Ishikawa (cell line): Measurements from ENCODE around the gene RPS27L.

Experiments
- CEBPB ChIP-seq: IDR thresholded peaks from 2 replicates; pipeline ENCODE4 v1.6.1; 2012
- CREB1 ChIP-seq: IDR thresholded peaks from 2 replicates; pipeline ENCODE4 v1.6.1; 2012; ENCODE audit warnings: low read depth
- EGR1 ChIP-seq: IDR thresholded peaks from 2 replicates; pipeline ENCODE4 v1.6.1; 2012
- EP300 ChIP-seq: IDR thresholded peaks from 2 replicates; pipeline ENCODE4 v1.6.1; 2012; ENCODE audit warnings: borderline replicate concordance
- FOXM1 ChIP-seq: IDR thresholded peaks from 2 replicates; pipeline ENCODE4 v1.6.1; 2012; ENCODE audit warnings: low read depth, borderline replicate concordance
- MAX ChIP-seq: IDR thresholded peaks from 2 replicates; pipeline ENCODE4 v1.6.1; 2012
- NFIC ChIP-seq: IDR thresholded peaks from 2 replicates; pipeline ENCODE4 v1.6.1; 2012
- RAD21 ChIP-seq: IDR thresholded peaks from 2 replicates; pipeline ENCODE4 v1.6.1; 2012; ENCODE audit warnings: low read depth
- REST ChIP-seq: IDR thresholded peaks from 2 replicates; pipeline ENCODE4 v1.6.1; 2012; ENCODE audit warnings: low read depth, mild to moderate bottlenecking
- TAF1 ChIP-seq: IDR thresholded peaks from 2 replicates; pipeline ENCODE4 v1.6.1; 2012; ENCODE audit warnings: low read depth, mild to moderate bottlenecking
- TCF12 ChIP-seq: IDR thresholded peaks from 2 replicates; pipeline ENCODE4 v1.6.1; 2012; ENCODE audit warnings: low read depth
- TEAD4 ChIP-seq: IDR thresholded peaks from 2 replicates; pipeline ENCODE4 v1.6.1; 2012
- USF1 ChIP-seq: IDR thresholded peaks from 2 replicates; pipeline ENCODE4 v1.6.1; 2012
- YY1 ChIP-seq: IDR thresholded peaks from 2 replicates; pipeline ENCODE4 v1.6.1; 2012; ENCODE audit warnings: low read depth
- ZBTB7A ChIP-seq: IDR thresholded peaks from 2 replicates; pipeline ENCODE4 v1.6.1; 2012; ENCODE audit warnings: low read depth

RPS27L gene

GRCh38 chr15:63176302-63176701 is 19.0 kb upstream of the RPS27L start:
- TF ChIP-seq RAD21 (no peak), USF1 (no peak), EGR1 (no peak), MAX (no peak), CREB1 (no peak), TCF12 (no peak), YY1 (no peak), FOXM1 (no peak), ZBTB7A (no peak), REST (no peak), TAF1 (no peak), CEBPB (no peak), NFIC (no peak), TEAD4 (no peak), EP300 (no peak)

- TF ChIP-seq TEAD4 (no peak), TCF12 (no peak), USF1 (no peak), EP300 (no peak), ZBTB7A (no peak), YY1 (no peak), EGR1 (no peak), NFIC (no peak), RAD21 (no peak), REST (no peak), CREB1 (no peak), MAX (no peak), CEBPB (no peak), FOXM1 (no peak), TAF1 (no peak)
These were observed 15.7 kb upstream of the RPS27L start for GRCh38 chr15:63172851-63173451.

DNA sequence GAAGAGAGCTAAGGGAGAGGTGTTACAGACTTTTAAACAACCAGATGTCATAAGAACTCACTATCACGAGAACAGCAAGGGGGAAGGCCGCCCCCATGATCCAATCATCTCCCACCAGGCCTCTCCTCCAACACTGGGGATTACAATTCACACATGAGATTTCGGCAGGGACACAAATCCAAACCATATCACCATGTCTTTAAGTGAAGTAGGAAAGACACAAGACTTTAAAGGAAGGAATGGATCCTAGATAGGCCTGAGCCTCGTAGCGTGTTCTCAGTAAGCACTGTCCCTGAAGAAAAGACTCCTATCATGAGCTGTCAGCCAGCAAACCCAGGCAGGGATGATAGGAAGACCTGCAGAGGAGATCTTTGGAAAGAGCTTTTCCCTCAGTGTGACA is 15.1 kb upstream of the RPS27L start:
- TF ChIP-seq TEAD4 (no peak), RAD21 (no peak), MAX (no peak), TAF1 (no peak), CREB1 (no peak), REST (no peak), USF1 (no peak), YY1 (no peak), ZBTB7A (no peak), CEBPB (no peak), FOXM1 (no peak), EP300 (no peak), EGR1 (no peak), TCF12 (no peak), NFIC (no peak)

GRCh38 chr15:63169788-63170187 is 12.5 kb upstream of the RPS27L start:
- TF ChIP-seq FOXM1: no peak
- no peak for TF ChIP-seq TEAD4
- no peak for TF ChIP-seq REST
- TF ChIP-seq EGR1: no peak
- no peak for TF ChIP-seq USF1
- no peak for TF ChIP-seq YY1
- TF ChIP-seq CEBPB: no peak
